ENCODE measurements around the gene FBXO36.
"Not testable (repeated sequence)": the region's sequence is repeated elsewhere in the genome, so short reads cannot be mapped to it uniquely, and the experiment has no call there.

FBXO36 gene

DNA sequence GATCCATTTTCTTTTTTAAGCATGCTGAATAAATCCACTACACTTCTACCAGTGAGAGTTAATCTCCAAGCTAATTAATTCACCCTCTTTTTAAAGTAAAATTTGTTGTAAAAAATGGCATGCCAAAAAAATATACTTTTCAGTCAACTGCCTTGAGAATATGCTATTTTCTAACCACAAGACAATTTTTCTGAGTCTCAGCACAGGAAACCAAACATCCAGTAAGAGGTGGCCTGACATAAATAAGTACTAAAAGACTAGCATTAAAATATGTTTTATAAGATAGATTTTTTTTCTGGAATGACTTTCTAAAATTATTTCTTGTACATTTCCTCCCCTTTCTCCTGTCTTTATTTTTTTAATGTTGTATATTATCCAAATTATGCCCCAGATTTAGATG lies 2.9 kb downstream of the FBXO36 start:
- Mint-ChIP-seq H3K9me3 (no peaks in the 10 kb centered on the region), H3K36me3 (ENCODE audit: low read depth) (peaks cover 8% of the 10 kb centered on the region), H3K4me1 (ENCODE audit: low read depth) (peaks cover 23% of the 10 kb centered on the region), H3K27me3 (ENCODE audit: low read depth) (no peaks in the 10 kb centered on the region), H3K27ac (peak overlapping the region; percentile 16), H3K4me3 (peak overlapping the region; percentile 16)

- no peaks in the 10 kb centered on the region for H3K36me3 Mint-ChIP-seq (ENCODE audit: low read depth)
- H3K9me3 Mint-ChIP-seq, result no peaks in the 10 kb centered on the region
- H3K4me3 Mint-ChIP-seq, result no peak overlapping the region
- no peak overlapping the region for H3K27ac Mint-ChIP-seq
- H3K27me3 Mint-ChIP-seq (ENCODE audit: low read depth), result no peaks in the 10 kb centered on the region
- peaks cover 13% of the 10 kb centered on the region for H3K4me1 Mint-ChIP-seq (ENCODE audit: low read depth)
These were observed 5.6 kb downstream of the FBXO36 start for GRCh38 chr2:229927817-229928321.

- Mint-ChIP-seq H3K27me3 (ENCODE audit: low read depth) (no peaks in the 10 kb centered on the region), H3K4me1 (ENCODE audit: low read depth) (peaks cover 1% of the 10 kb centered on the region), H3K9me3 (no peaks in the 10 kb centered on the region), H3K27ac (no peak overlapping the region), H3K4me3 (no peak overlapping the region), H3K36me3 (ENCODE audit: low read depth) (no peaks in the 10 kb centered on the region)
These were observed 8.4 kb downstream of the FBXO36 start for GRCh38 chr2:229930656-229931055.

- Mint-ChIP-seq H3K9me3 (no peaks in the 10 kb centered on the region), H3K27ac (no peak overlapping the region), H3K4me1 (ENCODE audit: low read depth) (peaks cover 1% of the 10 kb centered on the region), H3K4me3 (no peak overlapping the region), H3K27me3 (ENCODE audit: low read depth) (no peaks in the 10 kb centered on the region), H3K36me3 (ENCODE audit: low read depth) (no peaks in the 10 kb centered on the region)
These were observed 8.9 kb downstream of the FBXO36 start for GRCh38 chr2:229931241-229931640.

- Mint-ChIP-seq H3K4me1 (ENCODE audit: low read depth) (no peaks in the 10 kb centered on the region), H3K27ac (no peak overlapping the region), H3K9me3 (no peaks in the 10 kb centered on the region), H3K4me3 (no peak overlapping the region), H3K36me3 (ENCODE audit: low read depth) (no peaks in the 10 kb centered on the region), H3K27me3 (ENCODE audit: low read depth) (no peaks in the 10 kb centered on the region)
These were observed 15.2 kb downstream of the FBXO36 start for GRCh38 chr2:229937537-229937936.

- Mint-ChIP-seq H3K36me3 (ENCODE audit: low read depth) (no peaks in the 10 kb centered on the region), H3K4me1 (ENCODE audit: low read depth) (peaks cover 4% of the 10 kb centered on the region), H3K27ac (no peak overlapping the region), H3K27me3 (ENCODE audit: low read depth) (no peaks in the 10 kb centered on the region), H3K4me3 (no peak overlapping the region), H3K9me3 (no peaks in the 10 kb centered on the region)
These were observed 20.4 kb downstream of the FBXO36 start for GRCh38 chr2:229942671-229943070.

- Mint-ChIP-seq H3K4me1 (ENCODE audit: low read depth) (peaks cover 4% of the 10 kb centered on the region), H3K27me3 (ENCODE audit: low read depth) (no peaks in the 10 kb centered on the region), H3K4me3 (no peak overlapping the region), H3K36me3 (ENCODE audit: low read depth) (no peaks in the 10 kb centered on the region), H3K27ac (no peak overlapping the region), H3K9me3 (no peaks in the 10 kb centered on the region)
These were observed 20.9 kb downstream of the FBXO36 start for GRCh38 chr2:229943171-229943570.

GRCh38 chr2:229943770-229944449 lies 21.6 kb downstream of the FBXO36 start:
- Mint-ChIP-seq H3K9me3 (no peaks in the 10 kb centered on the region), H3K27ac (no peak overlapping the region), H3K36me3 (ENCODE audit: low read depth) (no peaks in the 10 kb centered on the region), H3K4me3 (no peak overlapping the region), H3K27me3 (ENCODE audit: low read depth) (no peaks in the 10 kb centered on the region), H3K4me1 (ENCODE audit: low read depth) (peaks cover 4% of the 10 kb centered on the region)

GRCh38 chr2:229945975-229946374 lies 23.7 kb downstream of the FBXO36 start:
- Mint-ChIP-seq H3K27ac (no peak overlapping the region), H3K4me1 (ENCODE audit: low read depth) (peaks cover 4% of the 10 kb centered on the region), H3K4me3 (no peak overlapping the region), H3K9me3 (no peaks in the 10 kb centered on the region), H3K27me3 (ENCODE audit: low read depth) (no peaks in the 10 kb centered on the region), H3K36me3 (ENCODE audit: low read depth) (no peaks in the 10 kb centered on the region)

GRCh38 chr2:229947544-229947943 lies 25.2 kb downstream of the FBXO36 start:
- no peaks in the 10 kb centered on the region for H3K9me3 Mint-ChIP-seq
- no peaks in the 10 kb centered on the region for H3K36me3 Mint-ChIP-seq (ENCODE audit: low read depth)
- no peak overlapping the region for H3K4me3 Mint-ChIP-seq
- peaks cover 4% of the 10 kb centered on the region for H3K4me1 Mint-ChIP-seq (ENCODE audit: low read depth)
- H3K27me3 Mint-ChIP-seq (ENCODE audit: low read depth), result no peaks in the 10 kb centered on the region
- H3K27ac Mint-ChIP-seq, result no peak overlapping the region

- no peaks in the 10 kb centered on the region for H3K27me3 Mint-ChIP-seq (ENCODE audit: low read depth)
- H3K36me3 Mint-ChIP-seq (ENCODE audit: low read depth), result no peaks in the 10 kb centered on the region
- H3K9me3 Mint-ChIP-seq, result no peaks in the 10 kb centered on the region
- no peaks in the 10 kb centered on the region for H3K4me1 Mint-ChIP-seq (ENCODE audit: low read depth)
- H3K27ac Mint-ChIP-seq, result no peak overlapping the region
- H3K4me3 Mint-ChIP-seq, result no peak overlapping the region
These were observed 30.0 kb downstream of the FBXO36 start for GRCh38 chr2:229952256-229952835.

- H3K27me3 Mint-ChIP-seq (ENCODE audit: low read depth), result no peaks in the 10 kb centered on the region
- no peak overlapping the region for H3K27ac Mint-ChIP-seq
- H3K4me1 Mint-ChIP-seq (ENCODE audit: low read depth), result no peaks in the 10 kb centered on the region
- H3K4me3 Mint-ChIP-seq, result no peak overlapping the region
- no peaks in the 10 kb centered on the region for H3K9me3 Mint-ChIP-seq
- H3K36me3 Mint-ChIP-seq (ENCODE audit: low read depth), result no peaks in the 10 kb centered on the region
These were observed 33.4 kb downstream of the FBXO36 start for GRCh38 chr2:229955663-229956062.

DNA sequence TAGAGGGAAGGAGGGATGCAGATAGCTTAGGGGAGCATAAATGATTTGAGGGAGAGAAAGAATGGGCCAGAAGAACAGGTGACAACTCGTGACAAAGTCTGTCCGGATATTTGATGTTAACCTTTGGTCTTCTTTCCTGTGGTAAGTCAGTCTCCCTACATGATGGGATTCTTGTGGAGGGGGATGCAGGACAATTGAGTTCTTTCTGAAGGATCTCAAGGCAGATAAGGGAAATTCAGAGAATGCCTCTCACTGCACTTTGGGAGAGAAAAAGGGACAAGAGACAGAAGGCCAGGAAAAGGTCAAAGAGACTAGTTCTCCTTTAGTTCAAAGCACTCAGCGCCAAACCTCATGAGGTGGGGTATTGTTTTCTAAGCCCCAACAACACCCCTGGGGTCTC lies 34.2 kb downstream of the FBXO36 start:
- H3K36me3 Mint-ChIP-seq (ENCODE audit: low read depth), result no peaks in the 10 kb centered on the region
- H3K4me3 Mint-ChIP-seq, result no peak overlapping the region
- no peak overlapping the region for H3K27ac Mint-ChIP-seq
- no peaks in the 10 kb centered on the region for H3K27me3 Mint-ChIP-seq (ENCODE audit: low read depth)
- no peaks in the 10 kb centered on the region for H3K9me3 Mint-ChIP-seq
- H3K4me1 Mint-ChIP-seq (ENCODE audit: low read depth), result no peaks in the 10 kb centered on the region

DNA sequence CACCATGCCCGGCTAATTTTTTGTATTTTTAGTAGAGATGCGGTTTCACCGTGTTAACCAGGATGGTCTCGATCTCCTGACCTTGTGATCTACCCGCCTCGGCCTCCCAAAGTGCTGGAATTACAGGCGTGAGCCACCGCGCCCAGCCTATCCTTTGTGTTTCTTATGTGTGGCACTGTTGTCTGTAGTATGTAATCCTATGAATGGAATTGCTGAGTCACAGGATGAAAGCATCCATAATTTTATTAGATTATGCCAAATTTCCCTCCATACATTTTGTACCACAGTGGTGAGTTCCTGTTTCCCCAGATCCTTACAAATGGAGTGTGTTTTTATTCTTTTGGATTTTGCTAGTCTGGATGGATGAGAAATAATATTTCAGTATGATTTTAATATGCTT lies 41.3 kb downstream of the FBXO36 start:
- not testable (repeated sequence) for H3K27me3 Mint-ChIP-seq (ENCODE audit: low read depth); H3K4me1 Mint-ChIP-seq (ENCODE audit: low read depth); H3K36me3 Mint-ChIP-seq (ENCODE audit: low read depth)

DNA sequence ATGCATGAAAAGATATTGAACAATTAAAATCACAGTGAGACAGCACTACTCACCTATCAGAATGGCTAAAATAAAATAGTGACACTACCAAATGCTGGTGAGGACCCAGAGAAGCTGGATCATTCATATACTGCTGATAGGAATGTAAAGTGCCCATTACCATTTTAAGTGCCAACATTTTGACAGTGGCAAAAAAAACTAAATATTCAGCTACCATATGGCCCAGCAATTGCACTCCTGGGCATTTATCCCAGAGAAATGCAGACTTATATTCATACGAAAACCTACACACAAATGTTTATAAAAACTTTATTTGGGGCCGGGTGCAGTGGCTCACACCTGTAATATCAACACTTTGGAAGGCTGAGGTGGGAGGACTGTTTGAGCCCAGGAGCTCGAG lies 47.6 kb downstream of the FBXO36 start:
- H3K9me3 Mint-ChIP-seq, result no peaks in the 10 kb centered on the region
- no peak overlapping the region for H3K27ac Mint-ChIP-seq
- no peak overlapping the region for H3K4me3 Mint-ChIP-seq
- no peaks in the 10 kb centered on the region for H3K4me1 Mint-ChIP-seq (ENCODE audit: low read depth)
- H3K27me3 Mint-ChIP-seq (ENCODE audit: low read depth), result peaks cover 9% of the 10 kb centered on the region
- H3K36me3 Mint-ChIP-seq (ENCODE audit: low read depth), result no peaks in the 10 kb centered on the region

More for the DNA sequence above, 41.3 kb downstream of the FBXO36 start:
- H3K4me3 Mint-ChIP-seq, H3K9me3 Mint-ChIP-seq, H3K27ac Mint-ChIP-seq: not testable (repeated sequence)
